Fibroblast of lung (primary cell): ENCODE results near the gene ZXDC.

Source experiments
- CTCF ChIP-seq, 2 donors: IDR thresholded peaks in 1 of 2; conservative IDR thresholded peaks in 1 of 2; 1 replicate in 1 of 2; 2 replicates in 1 of 2; pipeline ENCODE4 v1.5.1; 2011 to 2012; ENCODE audit warnings: low read length in 2 of 2, control low read depth in 1 of 2, inconsistent platforms in 1 of 2, low read depth in 1 of 2, mild to moderate bottlenecking in 1 of 2
- EZH2 ChIP-seq: IDR thresholded peaks from 2 replicates; pipeline ENCODE4 v1.5.1; 2012; ENCODE audit warnings: low read length, control low read depth, mild to moderate bottlenecking; ENCODE audit errors: missing control alignments

GRCh38 chr3:126485956-126486355 lies 10.3 kb upstream of the ZXDC start:
- TF ChIP-seq EZH2 = no peak
- TF ChIP-seq CTCF (conservative IDR thresholded peaks at IDR 0.05 in 1 of 2, IDR thresholded peaks at IDR 0.05 in 1 of 2; ENCODE audit: low read depth in 1 of 2, low read length in 2 of 2) = no peak
